ENCODE measurements around the gene CDC40.
"Not testable (repeated sequence)": the region's sequence is repeated elsewhere in the genome, so short reads cannot be mapped to it uniquely, and the experiment has no call there.

GRCh38 chr6:110244621-110245020 is 64.4 kb downstream of the CDC40 start:
- not testable (repeated sequence) for TF ChIP-seq CTCF (IDR thresholded peaks at IDR 0.05); ZFX (IDR thresholded peaks at IDR 0.05; ENCODE audit: borderline replicate concordance)

Measured in 22Rv1 (cell line).